H9 (cell line): Measurements from ENCODE around the gene FAM78A. TPM values are rescaled to one million over a fixed set of nuclear protein-coding genes. Genes with fewer than 3 reads are reported as not detected.

Experiments used
- DNase-seq: peaks from one replicate; pipeline ENCODE4 v3.0.0-alpha.2; 2017
- H2AFZ ChIP-seq: one replicate; pipeline ENCODE4 v1.6.1; 2013; ENCODE audit warnings: mild to moderate bottlenecking, low read length, control low read depth, moderate library complexity
- H2AK5ac ChIP-seq: 2 replicates; pipeline ENCODE4 v1.6.1; 2013; ENCODE audit warnings: low read length, control low read depth, mixed read lengths; ENCODE audit not compliant: insufficient read length
- H2BK120ac ChIP-seq: one replicate; pipeline ENCODE4 v1.6.1; 2013; ENCODE audit warnings: low read depth, mild to moderate bottlenecking, low read length, control low read depth, inconsistent platforms; ENCODE audit not compliant: poor library complexity, severe bottlenecking
- H2BK12ac ChIP-seq: 2 replicates; pipeline ENCODE4 v1.6.1; 2013; ENCODE audit warnings: low read length, control low read depth, mixed read lengths, low read depth; ENCODE audit not compliant: insufficient read length
- H2BK15ac ChIP-seq: 2 replicates; pipeline ENCODE4 v1.6.1; 2013; ENCODE audit warnings: low read depth, low read length, control low read depth
- H2BK20ac ChIP-seq: one replicate; pipeline ENCODE4 v1.6.1; 2013; ENCODE audit warnings: low read depth, mild to moderate bottlenecking, low read length, control low read depth, inconsistent platforms; ENCODE audit not compliant: poor library complexity, severe bottlenecking
- H2BK5ac ChIP-seq: 2 replicates; pipeline ENCODE4 v1.6.1; 2013; ENCODE audit warnings: low read length, control low read depth, mixed read lengths; ENCODE audit not compliant: insufficient read length
- H3K14ac ChIP-seq: 2 replicates; pipeline ENCODE4 v1.6.1; 2013; ENCODE audit warnings: low read length, control low read depth; ENCODE audit not compliant: insufficient read depth
- H3K18ac ChIP-seq: 2 replicates; pipeline ENCODE4 v1.6.1; 2013; ENCODE audit warnings: low read depth, mild to moderate bottlenecking, mixed read lengths, low read length, control low read depth; ENCODE audit not compliant: insufficient read length
- H3K23ac ChIP-seq: 2 replicates; pipeline ENCODE4 v1.6.1; 2013; ENCODE audit warnings: low read length, control low read depth, mixed read lengths, low read depth; ENCODE audit not compliant: insufficient read length
- H3K23me2 ChIP-seq: 2 replicates; pipeline ENCODE4 v1.6.1; 2013; ENCODE audit warnings: low read depth, mild to moderate bottlenecking, mixed read lengths, low read length, control low read depth; ENCODE audit not compliant: insufficient read length, poor library complexity, severe bottlenecking
- H3K27ac ChIP-seq: 2 replicates; pipeline ENCODE4 v1.5.1; 2013; ENCODE audit warnings: low read length, control low read depth, mixed read lengths, low read depth; ENCODE audit not compliant: insufficient read length
- H3K27me3 ChIP-seq: 2 replicates; pipeline ENCODE4 v1.6.1; 2013; ENCODE audit warnings: low read length, control low read depth, inconsistent platforms; ENCODE audit not compliant: insufficient read depth
- H3K4ac ChIP-seq: 2 replicates; pipeline ENCODE4 v1.6.1; 2013; ENCODE audit warnings: low read depth, mild to moderate bottlenecking, control low read depth, inconsistent platforms, low read length, moderate library complexity
- H3K4me1 ChIP-seq: 2 replicates; pipeline ENCODE4 v1.6.1; 2013; ENCODE audit warnings: low read length, control low read depth, inconsistent platforms; ENCODE audit not compliant: insufficient read depth
- H3K4me2 ChIP-seq: 2 replicates; pipeline ENCODE4 v1.6.1; 2013; ENCODE audit warnings: low read length, control low read depth, mixed read lengths; ENCODE audit not compliant: insufficient read length, insufficient read depth
- H3K56ac ChIP-seq: 2 replicates; pipeline ENCODE4 v1.6.1; 2013; ENCODE audit warnings: low read depth, mild to moderate bottlenecking, mixed read lengths, low read length, control low read depth; ENCODE audit not compliant: insufficient read length
- H3K79me1 ChIP-seq: 2 replicates; pipeline ENCODE4 v1.6.1; 2013; ENCODE audit warnings: low read depth, mild to moderate bottlenecking, moderate library complexity, low read length, control low read depth, inconsistent platforms; ENCODE audit not compliant: insufficient read depth, poor library complexity, severe bottlenecking
- H3K79me2 ChIP-seq: 2 replicates; pipeline ENCODE4 v1.6.1; 2013; ENCODE audit warnings: low read length, control low read depth, inconsistent platforms; ENCODE audit not compliant: insufficient read depth
- H3K9ac ChIP-seq: 2 replicates; pipeline ENCODE4 v1.6.1; 2013; ENCODE audit warnings: low read length, control low read depth, mixed read lengths; ENCODE audit not compliant: insufficient read length; ENCODE audit errors: extremely low read depth
- H3K9me3 ChIP-seq: one replicate; pipeline ENCODE4 v1.6.1; 2013; ENCODE audit warnings: low read depth, low read length, inconsistent platforms; ENCODE audit not compliant: control insufficient read depth
- H3T11ph ChIP-seq: one replicate; pipeline ENCODE4 v1.6.1; 2013; ENCODE audit warnings: mild to moderate bottlenecking, low read length, control low read depth, inconsistent platforms
- H4K20me1 ChIP-seq: one replicate; pipeline ENCODE4 v1.6.1; 2013; ENCODE audit not compliant: control insufficient read depth, insufficient read length, insufficient read depth
- H4K5ac ChIP-seq: 2 replicates; pipeline ENCODE4 v1.6.1; 2013; ENCODE audit warnings: low read depth, mild to moderate bottlenecking, mixed read lengths, low read length, control low read depth; ENCODE audit not compliant: insufficient read length
- H4K8ac ChIP-seq: replicated peaks from 2 replicates; pipeline ENCODE4 v1.6.1; 2013; ENCODE audit warnings: low read length, control low read depth, mixed read lengths, low read depth; ENCODE audit not compliant: insufficient read length
- H4K91ac ChIP-seq: 2 replicates; pipeline ENCODE4 v1.6.1; 2013; ENCODE audit warnings: low read depth, mild to moderate bottlenecking, moderate library complexity, mixed read lengths, low read length, control low read depth; ENCODE audit not compliant: insufficient read length
- H3K27ac Mint-ChIP-seq, 3 experiments: 2 replicates in 2 of 3; 3 replicates in 1 of 3; pipeline ENCODE4 v1.8.0; 2020 to 2021; ENCODE audit warnings: mixed read lengths in 3 of 3, mild to moderate bottlenecking in 1 of 3, moderate library complexity in 1 of 3
- H3K27me3 Mint-ChIP-seq: 2 replicates; pipeline ENCODE4 v1.8.0; 2021; ENCODE audit warnings: low read depth, mild to moderate bottlenecking, moderate library complexity, mixed read lengths
- H3K36me3 Mint-ChIP-seq, 3 experiments: 2 replicates in 2 of 3; 3 replicates in 1 of 3; pipeline ENCODE4 v1.8.0; 2020 to 2021; ENCODE audit warnings: low read depth in 3 of 3, mixed read lengths in 3 of 3; ENCODE audit not compliant: insufficient read depth in 1 of 3
- H3K4me1 Mint-ChIP-seq, 2 experiments: 2 replicates each; pipeline ENCODE4 v1.8.0; 2020; ENCODE audit warnings: mixed read lengths in 2 of 2
- H3K4me3 Mint-ChIP-seq, 2 experiments: 2 replicates in 1 of 2; 3 replicates in 1 of 2; pipeline ENCODE4 v1.8.0; 2020 to 2021; ENCODE audit warnings: mild to moderate bottlenecking in 2 of 2, mixed read lengths in 2 of 2, moderate library complexity in 1 of 2
- H3K9me3 Mint-ChIP-seq, 2 experiments: 2 replicates in 1 of 2; 3 replicates in 1 of 2; pipeline ENCODE4 v1.8.0; 2020; ENCODE audit warnings: mild to moderate bottlenecking in 2 of 2, mixed read lengths in 2 of 2, moderate library complexity in 1 of 2
- CTCF ChIP-seq: fragments of 200-600 bp; sonication (generic); conservative IDR thresholded peaks from 3 replicates; pipeline ENCODE4 v1.8.0; 2021; ENCODE audit warnings: antibody characterized with exemption, mild to moderate bottlenecking
- WGBS: extraction: QIAGEN DNeasy Blood & Tissue Kit; methylation state at CpG from one replicate; pipeline ENCODE4 v1.1.7; 2013; ENCODE audit warnings: missing lambda C conversion rate, low lambda C conversion rate, mixed read lengths; ENCODE audit not compliant: insufficient read length; ENCODE audit errors: extremely low coverage; 5-methylcytosine and 5-hydroxymethylcytosine counted together
- total RNA-seq: library from RNA; stranded (reverse); gene quantifications from 2 replicates; pipeline ENCODE4 v1.2.1, GENCODE V29; 2021

Gene FAM78A
- total RNA-seq, 1 experiment from 2014 or later, result 1.9 TPM

- Mint-ChIP-seq H3K27ac (no peak overlapping the region; a peak in 1 of 7 replicates), H3K4me1 (peaks cover 8 to 20% of the 10 kb centered on the region in 2 experiments; a peak in 3 of 4 replicates), H3K9me3 (no peaks in the 10 kb centered on the region), H3K4me3 (no peak overlapping the region), H3K36me3 (no peaks in the 10 kb centered on the region), H3K27me3 (no peaks in the 10 kb centered on the region)
- no peak overlapping the region for H3K56ac ChIP-seq
- H3K9me3 ChIP-seq, result no peaks in the 10 kb centered on the region
- no peak overlapping the region for H4K91ac ChIP-seq
- H4K20me1 ChIP-seq, result no peaks in the 10 kb centered on the region
- H3K23ac ChIP-seq, result no peak overlapping the region
- no peak overlapping the region for H2BK20ac ChIP-seq
- no peaks in the 10 kb centered on the region for H3K23me2 ChIP-seq
- H2BK120ac ChIP-seq, result no peak overlapping the region
- no peak overlapping the region for H3K14ac ChIP-seq
- H3T11ph ChIP-seq, result no peak overlapping the region
- no peaks in the 10 kb centered on the region for H3K27me3 ChIP-seq
- H3K27ac ChIP-seq, result no peak overlapping the region
- H3K79me2 ChIP-seq, result no peaks in the 10 kb centered on the region
- no peaks in the 10 kb centered on the region for H3K79me1 ChIP-seq
- H2AK5ac ChIP-seq, result no peak overlapping the region
- no peak overlapping the region for H2AFZ ChIP-seq
- no peak overlapping the region for H2BK12ac ChIP-seq
- TF ChIP-seq CTCF, result no peak
- H3K4me1 ChIP-seq, result no peaks in the 10 kb centered on the region
- no peak overlapping the region for H3K4me2 ChIP-seq
- H4K5ac ChIP-seq, result no peak overlapping the region
- DNase-seq, result no peak
- H3K4ac ChIP-seq, result no peak overlapping the region
- no peak overlapping the region for H3K9ac ChIP-seq
- H2BK5ac ChIP-seq, result no peak overlapping the region
- H3K18ac ChIP-seq, result no peak overlapping the region
- H4K8ac ChIP-seq, result no peak overlapping the region
- no peak overlapping the region for H2BK15ac ChIP-seq
- WGBS, result no CpG with 5 or more reads among the region's 5 CpGs
Measured at GRCh38 chr9:131299961-131300347, 23.6 kb upstream of the FAM78A start.
